Thyroid gland (tissue), 4 donors: ENCODE data around the gene SRRM3.

Source experiments
- POLR2A ChIP-seq, 2 donors: fragments of 450-650 bp; IDR thresholded peaks; one replicate each; pipeline ENCODE4 v1.6.1; 2017; ENCODE audit warnings: antibody characterized with exemption in 2 of 2, mild to moderate bottlenecking in 2 of 2, moderate library complexity in 1 of 2
- TF ChIP-seq, protein P1 (sequence below), 6 experiments: fragments of 200-600 bp in 3 of 6; fragments of 450-650 bp in 3 of 6; sonication (generic) in 3 of 6; IDR thresholded peaks; one replicate each; pipeline ENCODE4 v1.5.1; 2016 to 2019; ENCODE audit warnings: antibody characterized with exemption in 6 of 6, mild to moderate bottlenecking in 2 of 6, inconsistent platforms in 1 of 6, moderate library complexity in 1 of 6

DNA sequence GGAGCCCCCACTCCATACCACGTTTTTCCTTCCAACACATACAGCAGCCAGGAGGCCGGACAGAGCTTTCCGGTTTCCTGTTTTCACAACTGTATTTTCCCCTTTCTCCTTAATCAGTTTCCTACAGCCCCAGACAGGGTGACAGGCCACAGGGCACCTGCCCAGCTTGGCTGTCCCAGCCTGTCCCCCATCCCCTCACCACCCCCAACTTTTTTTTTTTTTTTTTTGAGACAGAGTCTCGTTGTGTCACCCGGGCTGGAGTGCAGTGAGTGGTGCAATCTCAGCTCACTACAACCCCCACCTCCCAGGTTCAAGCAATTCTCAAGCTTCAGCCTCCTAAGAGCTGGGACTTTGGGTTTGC lies 90.5 kb downstream of the SRRM3 start:
- TF ChIP-seq, protein P1, sequence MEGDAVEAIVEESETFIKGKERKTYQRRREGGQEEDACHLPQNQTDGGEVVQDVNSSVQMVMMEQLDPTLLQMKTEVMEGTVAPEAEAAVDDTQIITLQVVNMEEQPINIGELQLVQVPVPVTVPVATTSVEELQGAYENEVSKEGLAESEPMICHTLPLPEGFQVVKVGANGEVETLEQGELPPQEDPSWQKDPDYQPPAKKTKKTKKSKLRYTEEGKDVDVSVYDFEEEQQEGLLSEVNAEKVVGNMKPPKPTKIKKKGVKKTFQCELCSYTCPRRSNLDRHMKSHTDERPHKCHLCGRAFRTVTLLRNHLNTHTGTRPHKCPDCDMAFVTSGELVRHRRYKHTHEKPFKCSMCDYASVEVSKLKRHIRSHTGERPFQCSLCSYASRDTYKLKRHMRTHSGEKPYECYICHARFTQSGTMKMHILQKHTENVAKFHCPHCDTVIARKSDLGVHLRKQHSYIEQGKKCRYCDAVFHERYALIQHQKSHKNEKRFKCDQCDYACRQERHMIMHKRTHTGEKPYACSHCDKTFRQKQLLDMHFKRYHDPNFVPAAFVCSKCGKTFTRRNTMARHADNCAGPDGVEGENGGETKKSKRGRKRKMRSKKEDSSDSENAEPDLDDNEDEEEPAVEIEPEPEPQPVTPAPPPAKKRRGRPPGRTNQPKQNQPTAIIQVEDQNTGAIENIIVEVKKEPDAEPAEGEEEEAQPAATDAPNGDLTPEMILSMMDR (IDR thresholded peaks at IDR 0.05), result no peak
- TF ChIP-seq POLR2A (IDR thresholded peaks at IDR 0.05), result no peak
